Keratinocyte (primary cell): Measurements from ENCODE around the gene EPHA3. TPM values are rescaled to one million over a fixed set of nuclear protein-coding genes. Genes with fewer than 3 reads are reported as not detected.

Experiments used
- DNase-seq: peaks from one replicate; pipeline ENCODE4 v3.0.0-alpha.2; 2011; ENCODE audit warnings: low read depth, missing footprints, low spot score
- FAIRE-seq: peaks from 2 replicates; lab custom pipeline; 2011; peaks lifted over from hg19 to GRCh38; lab: Jason Lieb, UNC
- H2AFZ ChIP-seq: 2 replicates; pipeline ENCODE4 v1.6.0; 2012; ENCODE audit warnings: low read length, control low read depth, inconsistent platforms; ENCODE audit not compliant: control insufficient read depth
- H3K27ac ChIP-seq: 2 replicates; pipeline ENCODE4 v1.5.1; 2011; ENCODE audit warnings: low read length; ENCODE audit not compliant: control insufficient read depth, insufficient read depth
- H3K27me3 ChIP-seq: 3 replicates; pipeline ENCODE4 v1.6.0; 2011; ENCODE audit warnings: low read length; ENCODE audit not compliant: control insufficient read depth, insufficient read depth; ENCODE audit errors: extremely low read depth
- H3K36me3 ChIP-seq, 2 experiments: 2 replicates in 1 of 2; 3 replicates in 1 of 2; pipeline ENCODE4 v1.5.1; 2011; ENCODE audit warnings: low read length in 2 of 2, mild to moderate bottlenecking in 1 of 2; ENCODE audit not compliant: control insufficient read depth in 2 of 2, insufficient read depth in 2 of 2; ENCODE audit errors: extremely low read depth in 1 of 2
- H3K4me1 ChIP-seq: 3 replicates; pipeline ENCODE4 v1.5.1; 2011; ENCODE audit warnings: low read length; ENCODE audit not compliant: control insufficient read depth, insufficient read depth; ENCODE audit errors: extremely low read depth
- H3K4me2 ChIP-seq: 3 replicates; pipeline ENCODE4 v1.6.0; 2011; ENCODE audit warnings: low read depth, low read length; ENCODE audit not compliant: control insufficient read depth, insufficient read depth; ENCODE audit errors: extremely low read depth
- H3K4me3 ChIP-seq, 3 experiments: fragments of 200-600 bp in 1 of 3; sonication (generic) in 1 of 3; 2 replicates in 2 of 3; 3 replicates in 1 of 3; pipeline ENCODE4 v1.5.1; 2011 to 2016; ENCODE audit warnings: low read length in 3 of 3, mild to moderate bottlenecking in 3 of 3, control low read depth in 2 of 3, inconsistent platforms in 1 of 3, low read depth in 1 of 3, mixed read lengths in 1 of 3, mixed run types in 1 of 3, moderate library complexity in 1 of 3; ENCODE audit not compliant: control insufficient read depth in 2 of 3, insufficient read depth in 2 of 3; ENCODE audit errors: extremely low read depth in 1 of 3
- H3K79me2 ChIP-seq: 2 replicates; pipeline ENCODE4 v1.6.0; 2012; ENCODE audit warnings: low read length; ENCODE audit not compliant: control insufficient read depth, insufficient read depth
- H3K9ac ChIP-seq: 3 replicates; pipeline ENCODE4 v1.6.0; 2011; ENCODE audit warnings: low read length; ENCODE audit not compliant: control insufficient read depth, insufficient read depth; ENCODE audit errors: extremely low read depth
- H3K9me1 ChIP-seq: 3 replicates; pipeline ENCODE4 v1.6.0; 2011; ENCODE audit warnings: low read length; ENCODE audit not compliant: control insufficient read depth, insufficient read depth; ENCODE audit errors: extremely low read depth
- H3K9me3 ChIP-seq: 2 replicates; pipeline ENCODE4 v1.5.1; 2012; ENCODE audit warnings: low read depth, low read length; ENCODE audit not compliant: control insufficient read depth
- H4K20me1 ChIP-seq: 3 replicates; pipeline ENCODE4 v1.6.0; 2011; ENCODE audit warnings: low read length; ENCODE audit not compliant: control insufficient read depth, insufficient read depth; ENCODE audit errors: extremely low read depth
- EZH2 ChIP-seq: IDR thresholded peaks from one replicate; pipeline ENCODE4 v1.6.1; 2012; ENCODE audit warnings: inconsistent platforms, mild to moderate bottlenecking, low read length, moderate library complexity
- dilution Hi-C: fragments of 300-500 bp; cut with MboI; formaldehyde crosslinking; loops from one replicate; pipeline ENCODE4 v1.7.0; 2020; ENCODE audit warnings: low sequenced_read_pairs; ENCODE audit not compliant: extremely low pct_ligation_motif_present
- polyA plus RNA-seq, 5 experiments: library from polyadenylated mRNA; depleted of rRNA in 3 of 5; stranded (reverse) in 3 of 5; stranded (forward) in 1 of 5; unstranded in 1 of 5; fragments of >200 nt; gene quantifications; 1 replicate in 1 of 5; 2 replicates in 3 of 5; 3 replicates in 1 of 5; pipeline versions ENCODE4 v1.2.1 to v1.2.3, GENCODE V29; 2011 to 2012; ENCODE audit warnings: missing spikeins in 2 of 5, low read depth in 1 of 5, low replicate concordance in 1 of 5
- TF ChIP-seq, protein P1 (sequence below), 3 experiments: IDR thresholded peaks in 1 of 3; conservative IDR thresholded peaks in 1 of 3; optimal IDR thresholded peaks in 1 of 3; 2 replicates in 2 of 3; 3 replicates in 1 of 3; pipeline versions ENCODE3 to v1.5.1; 2011; ENCODE audit warnings: low read length in 3 of 3, mild to moderate bottlenecking in 3 of 3, moderate library complexity in 2 of 3, control low read depth in 1 of 3, inconsistent platforms in 1 of 3; ENCODE audit not compliant: insufficient read depth in 2 of 3; ENCODE audit errors: extremely low read depth in 1 of 3

EPHA3 gene
- polyA plus RNA-seq, 1 donor (not counting 4 experiments of a cell fraction or from before 2014, with no cell fraction given): 0.13 TPM

DNA sequence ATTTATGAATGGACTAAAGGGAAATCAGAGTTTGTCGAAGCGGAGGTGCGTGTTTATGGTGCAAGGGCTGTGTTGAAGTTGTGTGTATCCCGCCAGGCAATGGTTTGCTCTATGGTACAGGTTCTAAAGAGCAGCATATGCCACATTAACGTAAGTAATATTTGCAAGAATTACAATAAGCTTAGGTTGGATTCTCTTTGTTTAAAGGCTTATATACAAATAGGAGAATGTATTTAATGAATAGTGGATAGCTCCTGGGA, 800 bp downstream of the EPHA3 start:
- H3K27ac ChIP-seq: no peak overlapping the region
- FAIRE-seq (no peak), DNase-seq (no peak)
- dilution Hi-C loops: no loop called here
- H3K4me2 ChIP-seq: peak overlapping the region; percentile 78
- no peaks in the 10 kb centered on the region for H4K20me1 ChIP-seq
- TF ChIP-seq EZH2: no peak
- TF ChIP-seq, protein P1, sequence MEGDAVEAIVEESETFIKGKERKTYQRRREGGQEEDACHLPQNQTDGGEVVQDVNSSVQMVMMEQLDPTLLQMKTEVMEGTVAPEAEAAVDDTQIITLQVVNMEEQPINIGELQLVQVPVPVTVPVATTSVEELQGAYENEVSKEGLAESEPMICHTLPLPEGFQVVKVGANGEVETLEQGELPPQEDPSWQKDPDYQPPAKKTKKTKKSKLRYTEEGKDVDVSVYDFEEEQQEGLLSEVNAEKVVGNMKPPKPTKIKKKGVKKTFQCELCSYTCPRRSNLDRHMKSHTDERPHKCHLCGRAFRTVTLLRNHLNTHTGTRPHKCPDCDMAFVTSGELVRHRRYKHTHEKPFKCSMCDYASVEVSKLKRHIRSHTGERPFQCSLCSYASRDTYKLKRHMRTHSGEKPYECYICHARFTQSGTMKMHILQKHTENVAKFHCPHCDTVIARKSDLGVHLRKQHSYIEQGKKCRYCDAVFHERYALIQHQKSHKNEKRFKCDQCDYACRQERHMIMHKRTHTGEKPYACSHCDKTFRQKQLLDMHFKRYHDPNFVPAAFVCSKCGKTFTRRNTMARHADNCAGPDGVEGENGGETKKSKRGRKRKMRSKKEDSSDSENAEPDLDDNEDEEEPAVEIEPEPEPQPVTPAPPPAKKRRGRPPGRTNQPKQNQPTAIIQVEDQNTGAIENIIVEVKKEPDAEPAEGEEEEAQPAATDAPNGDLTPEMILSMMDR (optimal IDR thresholded peaks at IDR 0.05 in 1 of 3, IDR thresholded peaks at IDR 0.05 in 1 of 3, conservative IDR thresholded peaks at IDR 0.05 in 1 of 3; ENCODE audit: extremely low read depth in 1 of 3, insufficient read depth in 2 of 3, low read length in 3 of 3): no peak
- H3K79me2 ChIP-seq: no peaks in the 10 kb centered on the region
- no peak overlapping the region for H2AFZ ChIP-seq
- H3K27me3 ChIP-seq: peaks cover 8% of the 10 kb centered on the region
- H3K4me1 ChIP-seq: peaks cover 6% of the 10 kb centered on the region
- H3K4me3 ChIP-seq: no peak overlapping the region
- no peaks in the 10 kb centered on the region for H3K9me3 ChIP-seq
- no peaks in the 10 kb centered on the region for H3K9me1 ChIP-seq
- no peaks in the 10 kb centered on the region for H3K36me3 ChIP-seq
- no peak overlapping the region for H3K9ac ChIP-seq

DNA sequence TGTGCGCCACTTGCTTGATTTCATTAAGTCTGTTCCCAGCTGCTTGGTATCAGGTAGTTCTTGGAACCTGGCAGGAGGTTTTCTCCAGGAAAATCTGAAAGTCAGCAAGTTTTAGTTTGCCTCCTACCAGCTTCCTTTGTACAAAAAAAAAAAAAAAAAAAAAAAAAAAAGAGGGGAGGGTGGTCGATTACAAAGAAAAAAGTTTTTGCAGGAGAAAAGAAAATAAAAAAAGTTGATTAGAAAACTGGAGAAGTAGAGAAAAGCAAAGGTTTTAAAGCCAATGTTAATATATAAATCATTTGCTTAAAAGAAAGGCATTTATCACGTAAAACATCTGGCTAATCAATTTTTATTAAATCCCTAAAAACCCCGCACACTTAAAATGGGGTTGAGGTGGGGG, 5.9 kb downstream of the EPHA3 start:
- Histone ChIP-seq H3K4me2 (no peak overlapping the region), H3K9me1 (no peaks in the 10 kb centered on the region)
- dilution Hi-C loops: no loop called here

More for the DNA sequence above, 5.9 kb downstream of the EPHA3 start:
- DNase-seq (no peak), FAIRE-seq (no peak)
- Histone ChIP-seq H3K9me3 (no peaks in the 10 kb centered on the region), H3K27ac (no peak overlapping the region), H4K20me1 (no peaks in the 10 kb centered on the region), H2AFZ (no peak overlapping the region), H3K9ac (no peak overlapping the region), H3K4me1 (peaks cover 10% of the 10 kb centered on the region), H3K27me3 (peaks cover under 1% of the 10 kb centered on the region), H3K79me2 (no peaks in the 10 kb centered on the region), H3K36me3 (no peaks in the 10 kb centered on the region), H3K4me3 (no peak overlapping the region)
- no peak for TF ChIP-seq EZH2
- TF ChIP-seq, protein P1 (optimal IDR thresholded peaks at IDR 0.05 in 1 of 3, IDR thresholded peaks at IDR 0.05 in 1 of 3, conservative IDR thresholded peaks at IDR 0.05 in 1 of 3; ENCODE audit: extremely low read depth in 1 of 3, insufficient read depth in 2 of 3, low read length in 3 of 3): no peak
